DND-41 (cell line): Measurements from ENCODE around the gene NXPH1.
"Not testable (repeated sequence)": the region's sequence is repeated elsewhere in the genome, so short reads cannot be mapped to it uniquely, and the experiment has no call there.

ENCODE experiments used
- ATAC-seq: fragments of 200-7000 bp; cut with Tn5 transposase; 3 replicates; pipeline ENCODE4 v1.9.1; 2021; ENCODE audit warnings: low read depth; ENCODE audit not compliant: insufficient read depth
- DNase-seq: peaks from one replicate; pipeline ENCODE4 v3.0.0-alpha.2; 2020
- H2AFZ ChIP-seq: 2 replicates; pipeline ENCODE4 v1.6.0; 2012; ENCODE audit warnings: low read depth, low read length
- H3K27ac ChIP-seq: 2 replicates; pipeline ENCODE4 v1.5.1; 2012; ENCODE audit warnings: low read length, inconsistent platforms
- H3K27me3 ChIP-seq: fragments of 200-600 bp; sonication (generic); 2 replicates; pipeline ENCODE4 v1.6.0; 2012; ENCODE audit warnings: low read length, mild to moderate bottlenecking, inconsistent platforms; ENCODE audit not compliant: insufficient read depth, poor library complexity
- H3K36me3 ChIP-seq: 2 replicates; pipeline ENCODE4 v1.5.1; 2012; ENCODE audit warnings: low read length, inconsistent platforms; ENCODE audit not compliant: insufficient read depth
- H3K4me1 ChIP-seq: 2 replicates; pipeline ENCODE4 v1.5.1; 2012; ENCODE audit warnings: mild to moderate bottlenecking, low read length; ENCODE audit not compliant: insufficient read depth
- H3K4me2 ChIP-seq: 2 replicates; pipeline ENCODE4 v1.6.0; 2012; ENCODE audit warnings: mild to moderate bottlenecking, moderate library complexity, low read length, inconsistent platforms; ENCODE audit not compliant: insufficient read depth
- H3K4me3 ChIP-seq, 2 experiments: fragments of 200-600 bp in 1 of 2; shearing (Covaris generic) in 1 of 2; 2 replicates each; pipeline ENCODE4 v1.5.1; 2012 to 2016; ENCODE audit warnings: inconsistent platforms in 2 of 2, low read length in 2 of 2, mild to moderate bottlenecking in 2 of 2, low read depth in 1 of 2, moderate library complexity in 1 of 2
- H3K79me2 ChIP-seq: 2 replicates; pipeline ENCODE4 v1.6.0; 2012; ENCODE audit warnings: low read length, inconsistent platforms; ENCODE audit not compliant: insufficient read depth
- H3K9ac ChIP-seq: 2 replicates; pipeline ENCODE4 v1.6.0; 2012; ENCODE audit warnings: low read depth, mild to moderate bottlenecking, inconsistent platforms, low read length, moderate library complexity
- H3K9me3 ChIP-seq: 2 replicates; pipeline ENCODE4 v1.5.1; 2012; ENCODE audit warnings: low read length, moderate library complexity, mild to moderate bottlenecking, inconsistent platforms; ENCODE audit not compliant: insufficient read depth, severe bottlenecking
- H4K20me1 ChIP-seq: 2 replicates; pipeline ENCODE4 v1.6.0; 2012; ENCODE audit warnings: low read length; ENCODE audit not compliant: insufficient read depth
- EZH2 ChIP-seq: IDR thresholded peaks from 3 replicates; pipeline ENCODE4 v1.6.1; 2012; ENCODE audit warnings: borderline replicate concordance, low read depth, mild to moderate bottlenecking, moderate library complexity, low read length, inconsistent platforms; ENCODE audit not compliant: severe bottlenecking
- TF ChIP-seq, protein P1 (sequence below): IDR thresholded peaks from 2 replicates; pipeline ENCODE4 v1.5.1; 2012; ENCODE audit warnings: borderline replicate concordance, low read length, moderate library complexity, mild to moderate bottlenecking; ENCODE audit not compliant: poor library complexity, severe bottlenecking; ENCODE audit errors: extremely low read depth

NXPH1 gene

DNA sequence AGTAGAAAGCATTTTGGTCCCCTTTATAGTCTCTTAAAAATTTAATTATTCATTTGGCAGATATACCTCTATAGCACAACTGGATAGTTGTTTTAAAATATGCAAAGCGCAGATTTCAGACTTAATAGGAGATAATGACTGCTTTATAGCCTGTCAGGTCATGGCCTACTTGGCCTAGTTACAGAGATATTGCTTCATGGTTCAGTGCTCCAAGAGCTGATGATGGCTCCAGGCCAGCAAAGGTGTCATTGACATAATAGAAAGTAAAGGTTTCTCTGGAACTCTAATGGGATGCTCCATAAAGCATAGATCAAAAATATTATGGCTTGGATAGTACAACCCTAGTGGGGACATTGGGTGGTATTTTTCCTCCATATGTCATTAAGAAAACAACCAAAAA, 285.7 kb downstream of the NXPH1 start:
- Histone ChIP-seq H3K27ac (no peak overlapping the region), H3K4me2 (no peak overlapping the region), H2AFZ (no peak overlapping the region), H3K27me3 (no peaks in the 10 kb centered on the region), H3K4me3 (no peak overlapping the region), H3K9me3 (no peaks in the 10 kb centered on the region), H3K36me3 (no peaks in the 10 kb centered on the region), H3K9ac (no peak overlapping the region), H3K79me2 (no peaks in the 10 kb centered on the region), H4K20me1 (no peaks in the 10 kb centered on the region), H3K4me1 (no peaks in the 10 kb centered on the region)
- ATAC-seq (no peak), DNase-seq (no peak)
- no peak for TF ChIP-seq EZH2
- TF ChIP-seq, protein P1, sequence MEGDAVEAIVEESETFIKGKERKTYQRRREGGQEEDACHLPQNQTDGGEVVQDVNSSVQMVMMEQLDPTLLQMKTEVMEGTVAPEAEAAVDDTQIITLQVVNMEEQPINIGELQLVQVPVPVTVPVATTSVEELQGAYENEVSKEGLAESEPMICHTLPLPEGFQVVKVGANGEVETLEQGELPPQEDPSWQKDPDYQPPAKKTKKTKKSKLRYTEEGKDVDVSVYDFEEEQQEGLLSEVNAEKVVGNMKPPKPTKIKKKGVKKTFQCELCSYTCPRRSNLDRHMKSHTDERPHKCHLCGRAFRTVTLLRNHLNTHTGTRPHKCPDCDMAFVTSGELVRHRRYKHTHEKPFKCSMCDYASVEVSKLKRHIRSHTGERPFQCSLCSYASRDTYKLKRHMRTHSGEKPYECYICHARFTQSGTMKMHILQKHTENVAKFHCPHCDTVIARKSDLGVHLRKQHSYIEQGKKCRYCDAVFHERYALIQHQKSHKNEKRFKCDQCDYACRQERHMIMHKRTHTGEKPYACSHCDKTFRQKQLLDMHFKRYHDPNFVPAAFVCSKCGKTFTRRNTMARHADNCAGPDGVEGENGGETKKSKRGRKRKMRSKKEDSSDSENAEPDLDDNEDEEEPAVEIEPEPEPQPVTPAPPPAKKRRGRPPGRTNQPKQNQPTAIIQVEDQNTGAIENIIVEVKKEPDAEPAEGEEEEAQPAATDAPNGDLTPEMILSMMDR, result no peak

DNA sequence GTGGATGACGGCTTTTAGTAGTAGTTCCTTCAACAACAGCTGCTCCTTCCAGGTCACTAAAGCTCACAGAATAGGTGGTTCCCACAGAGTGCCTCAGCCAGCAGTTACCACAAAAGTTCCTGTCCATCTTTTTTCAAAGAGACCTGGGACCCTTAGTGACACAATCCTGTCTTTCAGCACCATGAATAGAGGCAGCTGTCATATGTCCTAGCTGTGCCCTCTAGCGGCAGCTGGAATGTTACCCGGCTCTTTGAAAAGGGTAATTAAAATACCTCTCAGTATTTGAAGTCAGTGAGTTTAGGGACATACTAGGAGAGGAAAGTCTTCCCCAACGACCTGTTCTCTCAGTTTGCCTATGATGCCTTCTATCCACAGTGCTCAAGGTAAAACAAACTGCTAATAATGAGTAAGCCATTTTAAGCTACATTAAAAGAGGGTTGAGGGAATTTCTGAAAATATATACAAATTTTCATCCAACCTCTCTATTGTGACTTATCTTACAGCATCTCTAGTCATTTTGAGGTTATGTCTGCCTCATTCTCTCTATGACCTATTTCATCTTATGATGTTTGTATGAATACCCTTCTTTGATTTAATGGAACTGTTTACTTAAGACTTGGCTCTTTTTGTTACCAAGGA, 290.8 kb downstream of the NXPH1 start:
- DNase-seq (peak; percentile 50), ATAC-seq (peak; percentile 91)
- H3K4me2 ChIP-seq, result no peak overlapping the region
- no peak overlapping the region for H3K27ac ChIP-seq
- TF ChIP-seq EZH2, result no peak
- TF ChIP-seq, protein P1, result peak; percentile 86
- H3K4me1 ChIP-seq, result no peaks in the 10 kb centered on the region
- H3K36me3 ChIP-seq, result no peaks in the 10 kb centered on the region
- H3K79me2 ChIP-seq, result no peaks in the 10 kb centered on the region
- H3K27me3 ChIP-seq, result no peaks in the 10 kb centered on the region
- H3K4me3 ChIP-seq, result no peak overlapping the region
- H3K9ac ChIP-seq, result no peak overlapping the region
- H2AFZ ChIP-seq, result no peak overlapping the region
- H4K20me1 ChIP-seq, result no peaks in the 10 kb centered on the region
- no peaks in the 10 kb centered on the region for H3K9me3 ChIP-seq

DNA sequence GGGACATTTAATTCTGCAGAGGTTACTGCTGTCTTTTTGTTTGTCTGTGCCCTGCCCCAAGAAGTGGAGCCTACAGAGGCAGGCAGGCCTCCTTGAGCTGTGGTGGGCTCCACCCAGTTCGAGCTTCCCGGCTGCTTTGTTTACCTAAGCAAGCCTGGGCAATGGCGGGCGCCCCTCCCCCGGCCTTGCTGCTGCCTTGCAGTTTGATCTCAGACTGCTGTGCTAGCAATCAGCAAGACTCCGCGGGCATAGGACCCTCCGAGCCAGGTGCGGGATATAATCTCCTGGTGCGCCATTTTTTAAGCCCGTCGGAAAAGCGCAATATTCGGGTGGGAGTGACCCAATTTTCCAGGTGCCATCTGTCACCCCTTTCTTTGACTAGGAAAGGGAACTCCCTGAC, 298.3 kb downstream of the NXPH1 start:
- H3K79me2 ChIP-seq, H4K20me1 ChIP-seq, H3K4me1 ChIP-seq, H3K9ac ChIP-seq, H3K36me3 ChIP-seq, H3K4me3 ChIP-seq, H3K9me3 ChIP-seq, DNase-seq, H2AFZ ChIP-seq, ATAC-seq, H3K27ac ChIP-seq, H3K27me3 ChIP-seq, H3K4me2 ChIP-seq: not testable (repeated sequence)

DNA sequence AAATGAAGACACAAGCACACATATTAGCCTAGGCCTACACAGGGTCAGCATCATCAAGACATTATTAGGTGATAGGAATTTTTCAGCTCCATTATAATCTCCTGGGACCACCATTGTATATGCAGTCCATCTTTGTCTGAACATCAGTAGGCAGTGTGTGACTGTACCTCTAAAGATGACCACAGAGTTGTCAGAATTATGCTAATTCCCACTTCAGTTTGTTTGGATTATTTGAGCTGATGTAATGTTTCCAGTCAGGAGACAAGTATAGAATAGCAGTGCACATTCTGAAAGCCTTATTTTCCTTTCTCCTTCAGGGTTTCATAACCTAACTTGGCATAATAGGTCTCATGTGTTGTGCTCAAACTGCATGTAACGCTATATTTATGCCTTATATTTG, 306.4 kb downstream of the NXPH1 start:
- Histone ChIP-seq H3K27ac (no peak overlapping the region), H4K20me1 (no peaks in the 10 kb centered on the region), H3K4me2 (no peak overlapping the region), H2AFZ (no peak overlapping the region), H3K79me2 (no peaks in the 10 kb centered on the region), H3K4me3 (no peak overlapping the region), H3K9me3 (no peaks in the 10 kb centered on the region), H3K9ac (no peak overlapping the region), H3K27me3 (no peaks in the 10 kb centered on the region), H3K36me3 (no peaks in the 10 kb centered on the region), H3K4me1 (no peaks in the 10 kb centered on the region)
- no peak for ATAC-seq
- no peak for DNase-seq
- TF ChIP-seq, protein P1, result no peak
- no peak for TF ChIP-seq EZH2
